GM19438 (cell line): ENCODE results near the gene BAIAP2.
"Not testable (repeated sequence)": the region's sequence is repeated elsewhere in the genome, so short reads cannot be mapped to it uniquely, and the experiment has no call there.

Experiments
- ATAC-seq: cut with Tn5 transposase; IDR thresholded peaks from one replicate; pipeline ENCODE4 v1.9.1; 2021; ENCODE audit warnings: low read depth; ENCODE audit not compliant: unreplicated experiment

The BAIAP2 gene

DNA sequence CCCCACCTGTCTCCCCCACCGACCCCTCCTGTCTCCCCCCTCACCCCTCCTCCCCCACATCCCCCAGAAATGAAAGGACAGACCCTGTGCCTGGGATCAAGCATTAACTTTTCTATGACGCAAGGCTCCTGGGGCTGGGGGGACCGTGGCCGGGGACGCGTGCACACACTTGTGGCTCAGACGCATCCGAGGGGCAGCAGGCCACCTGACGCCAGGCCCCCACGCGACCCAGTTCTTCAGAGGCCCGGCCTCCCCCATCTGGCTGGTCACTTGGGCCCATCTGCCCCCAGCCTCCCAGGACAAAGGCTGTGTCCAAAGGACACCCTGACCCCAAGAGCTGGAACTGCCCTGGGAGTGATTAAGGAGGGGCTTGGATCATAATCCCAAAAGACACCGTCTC, 116.3 kb downstream of the BAIAP2 start:
- ATAC-seq: no peak

GRCh38 chr17:81152288-81152828, 117.4 kb downstream of the BAIAP2 start:
- no peak for ATAC-seq

- ATAC-seq: no peak
These were observed 118.4 kb downstream of the BAIAP2 start for GRCh38 chr17:81153340-81153803.

DNA sequence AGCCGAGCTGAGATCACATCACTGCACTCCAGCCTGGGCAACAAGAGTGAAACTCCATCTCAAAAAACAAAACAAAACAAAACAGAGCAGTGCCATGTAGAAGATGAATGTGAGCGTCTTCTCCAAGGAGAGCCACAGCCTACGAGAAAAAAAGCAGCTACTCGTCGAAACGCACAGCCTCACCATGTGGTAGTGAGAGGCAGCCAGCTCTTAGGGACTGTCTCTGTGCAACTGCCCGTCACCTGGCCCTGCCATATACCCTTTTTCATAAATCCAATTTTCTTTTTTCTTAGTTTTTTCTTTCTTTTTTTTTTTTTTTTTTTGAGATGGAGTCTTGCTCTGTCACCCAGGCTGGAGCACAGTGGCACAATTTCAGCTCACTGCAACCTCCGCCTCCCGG, 119.1 kb downstream of the BAIAP2 start:
- not testable (repeated sequence) for ATAC-seq

GRCh38 chr17:81154961-81155360, 120.0 kb downstream of the BAIAP2 start:
- no peak for ATAC-seq

GRCh38 chr17:81156866-81157805, 122.2 kb downstream of the BAIAP2 start:
- ATAC-seq: no peak

GRCh38 chr17:81157848-81158687, 123.1 kb downstream of the BAIAP2 start:
- ATAC-seq: no peak

DNA sequence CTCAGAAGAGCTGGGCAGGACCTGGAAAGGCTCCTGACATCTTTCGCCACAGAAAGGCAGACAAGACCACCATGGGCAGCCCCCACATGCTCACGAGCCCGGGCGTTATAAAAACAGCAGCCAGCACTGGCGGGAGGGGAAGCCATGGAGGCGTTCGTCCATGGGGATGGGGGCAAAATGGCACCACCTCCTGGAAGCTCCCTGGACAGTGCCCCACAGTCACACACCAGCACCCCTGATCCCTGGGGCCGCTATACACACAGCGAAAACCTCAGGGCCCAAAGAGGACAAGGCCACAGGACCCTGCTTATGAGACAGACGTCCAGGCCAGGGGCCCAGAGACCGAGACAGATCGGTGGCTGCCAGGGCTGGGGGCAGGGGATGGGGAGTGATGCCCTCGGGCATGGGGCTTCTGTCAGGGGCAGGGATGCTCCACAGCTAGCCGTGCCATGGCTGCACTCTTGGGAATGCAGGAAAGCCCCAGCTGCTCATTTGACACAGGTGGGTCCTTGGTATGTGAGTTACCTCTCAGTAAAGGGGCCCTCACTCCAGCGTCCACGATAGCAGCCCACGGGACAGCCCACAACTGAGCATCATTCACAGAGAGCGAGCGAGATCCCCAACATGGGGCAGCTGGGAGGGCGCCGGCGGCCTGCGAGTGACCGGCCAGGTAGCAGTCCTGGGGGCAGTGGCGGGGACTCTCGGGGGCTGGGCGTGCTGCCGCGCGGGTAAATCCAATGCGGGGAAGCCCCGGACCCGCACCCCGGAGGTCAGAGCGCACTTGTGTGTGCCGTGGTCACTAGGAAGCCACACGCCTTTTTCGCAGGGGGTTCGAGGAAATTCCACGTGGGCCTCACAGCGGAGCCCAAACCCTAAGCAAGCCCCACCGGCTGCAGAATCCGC, 124.0 kb downstream of the BAIAP2 start:
- no peak for ATAC-seq

- no peak for ATAC-seq
These were observed 124.8 kb downstream of the BAIAP2 start for GRCh38 chr17:81159611-81160265.

- no peak for ATAC-seq
These were observed 125.4 kb downstream of the BAIAP2 start for GRCh38 chr17:81160306-81160705.

GRCh38 chr17:81160747-81161453, 125.9 kb downstream of the BAIAP2 start:
- no peak for ATAC-seq

DNA sequence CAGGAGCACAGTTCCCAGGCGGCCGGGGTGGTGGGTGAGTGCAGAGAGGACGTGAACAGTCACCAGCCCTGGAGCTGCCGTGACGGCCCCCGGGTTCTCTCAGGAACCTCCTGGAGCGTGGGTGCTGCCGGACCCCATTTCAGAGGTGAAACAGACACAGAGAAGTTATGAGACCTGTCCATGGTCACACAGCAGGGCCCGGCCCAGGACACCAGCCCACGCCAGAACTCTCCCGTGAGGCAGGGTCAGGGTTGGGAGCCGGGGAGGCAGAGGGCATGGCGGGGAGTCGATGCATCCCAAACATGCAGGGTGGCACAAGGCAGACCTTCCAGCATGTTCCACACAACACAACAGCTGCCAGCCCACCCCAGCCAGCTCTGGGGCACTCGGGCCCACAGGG, 126.6 kb downstream of the BAIAP2 start:
- ATAC-seq: no peak

DNA sequence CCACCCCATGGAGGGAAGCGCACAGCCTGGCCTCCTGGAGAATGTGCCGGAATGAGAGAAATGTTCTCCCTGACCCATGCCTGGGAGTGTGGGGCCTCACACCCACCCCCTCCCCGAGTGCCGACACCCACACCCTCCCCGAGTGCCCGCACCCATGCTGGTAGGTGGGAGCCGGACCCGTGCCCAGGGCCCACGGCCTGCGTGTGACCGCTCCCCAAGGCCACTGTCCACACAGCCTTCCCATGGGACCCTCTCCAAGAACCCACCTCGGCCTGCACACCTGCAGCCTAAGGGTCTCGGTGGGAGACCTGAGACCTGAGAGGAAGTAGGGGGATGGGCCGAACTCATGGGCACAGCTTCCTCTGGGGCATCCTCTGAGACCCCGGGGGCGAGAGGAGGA, 127.0 kb downstream of the BAIAP2 start:
- ATAC-seq: no peak

DNA sequence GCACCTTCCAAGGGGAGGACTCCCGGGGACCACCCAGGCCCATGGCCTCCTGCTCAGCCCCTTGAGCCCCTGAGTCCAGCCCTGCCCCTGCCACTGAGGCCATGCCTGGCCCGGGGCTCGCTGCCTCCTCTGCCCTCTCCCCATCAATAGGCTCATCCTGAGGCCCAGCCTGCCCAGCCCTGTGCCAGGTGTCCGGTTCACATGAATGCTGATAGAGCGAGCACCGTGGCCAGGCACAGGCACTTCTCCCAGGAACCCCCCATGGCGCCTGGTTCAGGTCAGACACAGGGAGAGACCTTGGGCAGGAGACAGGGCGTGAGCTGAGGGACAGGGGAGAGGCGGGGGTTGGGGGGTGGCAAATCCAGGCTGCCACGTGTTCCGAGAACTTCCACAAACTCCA, 127.5 kb downstream of the BAIAP2 start:
- no peak for ATAC-seq

DNA sequence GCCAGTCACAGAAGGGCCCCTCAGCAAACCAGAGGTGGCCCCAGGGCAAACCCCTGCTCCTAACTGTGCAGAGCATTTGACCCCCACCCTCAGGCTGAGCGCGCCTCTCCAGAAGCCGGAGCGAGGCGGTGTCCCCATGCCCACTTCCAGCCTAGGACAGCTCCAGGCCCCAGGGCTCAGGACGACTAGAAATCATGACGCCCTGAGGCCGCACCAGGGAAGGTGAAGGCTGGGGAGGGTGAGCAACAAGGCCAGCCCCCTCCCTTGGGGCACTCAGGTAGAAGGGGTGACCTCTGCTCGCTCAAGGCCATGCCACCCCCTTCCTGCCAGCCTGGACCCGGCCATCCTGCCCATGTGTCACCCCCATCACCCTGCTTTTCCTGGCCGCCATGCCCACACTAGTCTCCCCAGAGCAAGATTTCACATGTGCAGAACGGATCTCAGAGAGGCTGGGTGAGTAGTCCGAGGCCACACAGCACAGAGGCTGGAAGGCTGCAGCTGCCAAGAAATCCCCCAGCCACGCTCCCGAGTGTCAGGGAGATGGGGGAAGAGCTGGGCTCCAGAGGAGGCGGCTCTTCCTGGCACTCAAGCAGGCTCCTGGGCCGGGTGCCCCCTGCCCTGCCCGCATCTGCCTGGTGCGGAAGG, 128.2 kb downstream of the BAIAP2 start:
- no peak for ATAC-seq

DNA sequence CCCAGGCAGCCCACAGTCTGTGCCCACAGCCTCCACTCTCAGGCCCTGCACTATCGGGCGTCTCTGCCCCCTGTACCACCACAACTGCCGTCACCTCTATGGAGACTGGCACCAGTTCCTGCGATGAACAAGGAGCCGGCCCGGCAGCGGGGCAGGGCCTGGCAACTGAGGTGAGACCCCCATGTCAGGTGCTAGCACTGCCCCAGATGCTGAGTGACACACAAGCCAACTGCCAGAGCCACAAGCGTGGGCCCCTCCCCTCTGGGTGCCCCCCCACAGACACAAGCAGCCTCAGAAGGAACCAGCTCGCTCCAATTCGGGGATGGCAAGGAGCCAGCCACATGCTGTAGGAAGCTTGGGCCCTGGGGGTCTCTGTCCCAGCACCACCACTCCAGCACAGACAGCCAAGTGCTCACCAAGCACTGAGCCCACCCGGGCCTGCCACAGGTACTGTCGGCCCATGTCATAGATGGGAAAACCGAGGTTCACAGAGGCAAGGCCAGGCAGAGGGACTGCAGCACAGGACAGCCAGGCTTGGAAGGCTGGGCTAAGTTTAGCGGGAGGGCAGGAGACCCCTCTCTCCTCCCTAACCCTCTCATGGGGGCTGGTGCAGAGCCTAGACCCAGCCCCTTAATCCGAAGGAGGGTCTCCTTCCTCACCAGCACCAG, 128.9 kb downstream of the BAIAP2 start:
- no peak for ATAC-seq

GRCh38 chr17:81164371-81165245, 129.7 kb downstream of the BAIAP2 start:
- no peak for ATAC-seq
